ENCODE measurements around the gene RPTOR.

RPTOR gene

GRCh38 chr17:80832266-80832676 lies 287.6 kb downstream of the RPTOR start:
- ChIA-PET CTCF (interaction anchor here (0.7 kb wide), 1 partner anchor 248 kb away, joined by 3 read pairs; no protein-coding TSS in a partner anchor), POLR2A (ENCODE audit: low non-redundant PET) (no interaction called here)
- no peak for DNase-seq (ENCODE audit: low spot score)
- no peak for TF ChIP-seq CTCF (conservative IDR thresholded peaks at IDR 0.05; ENCODE audit: low read depth)
- H3K27ac ChIP-seq: peak overlapping the region; percentile 91

- POLR2A ChIA-PET (ENCODE audit: low non-redundant PET): interaction anchor here (0.9 kb wide), 1 partner anchor 378 kb away, joined by 4 read pairs; no protein-coding TSS in a partner anchor
- peak; percentile 96 for DNase-seq (ENCODE audit: low spot score)
- peak overlapping the region; percentile 91 for H3K27ac ChIP-seq
- no peak for TF ChIP-seq CTCF (conservative IDR thresholded peaks at IDR 0.05; ENCODE audit: low read depth)
- CTCF ChIA-PET: interaction anchor here (0.6 kb wide), 1 partner anchor 363 kb away, joined by 3 read pairs; no protein-coding TSS in a partner anchor
Measured at GRCh38 chr17:80832888-80833583, 288.4 kb downstream of the RPTOR start.

GRCh38 chr17:80833952-80834892 lies 289.6 kb downstream of the RPTOR start:
- TF ChIP-seq CTCF (conservative IDR thresholded peaks at IDR 0.05; ENCODE audit: low read depth): no peak
- H3K27ac ChIP-seq: peak overlapping the region; percentile 91
- ChIA-PET CTCF (no interaction called here), POLR2A (ENCODE audit: low non-redundant PET) (no interaction called here)
- no peak for DNase-seq (ENCODE audit: low spot score)

GRCh38 chr17:80834893-80835275 lies 290.2 kb downstream of the RPTOR start:
- no peak for DNase-seq (ENCODE audit: low spot score)
- CTCF ChIA-PET: no interaction called here
- peak overlapping the region; percentile 91 for H3K27ac ChIP-seq
- TF ChIP-seq CTCF (conservative IDR thresholded peaks at IDR 0.05; ENCODE audit: low read depth): no peak
- POLR2A ChIA-PET (ENCODE audit: low non-redundant PET): no interaction called here

- DNase-seq (ENCODE audit: low spot score): no peak
- peak overlapping the region; percentile 47; the same call in 1 of the 2 replicates for H3K27ac ChIP-seq
- POLR2A ChIA-PET (ENCODE audit: low non-redundant PET): no interaction called here
- TF ChIP-seq CTCF (conservative IDR thresholded peaks at IDR 0.05; ENCODE audit: low read depth): no peak
- CTCF ChIA-PET: interaction anchor here (0.6 kb wide), 1 partner anchor 420 kb away, joined by 4 read pairs; no protein-coding TSS in a partner anchor
Measured at GRCh38 chr17:80835816-80836657, 291.4 kb downstream of the RPTOR start.

GRCh38 chr17:80836658-80836965 lies 292.0 kb downstream of the RPTOR start:
- peak overlapping the region; percentile 47; the same call in 1 of the 2 replicates for H3K27ac ChIP-seq
- POLR2A ChIA-PET (ENCODE audit: low non-redundant PET): no interaction called here
- no peak for TF ChIP-seq CTCF (conservative IDR thresholded peaks at IDR 0.05; ENCODE audit: low read depth)
- CTCF ChIA-PET: interaction anchor here (0.6 kb wide), 1 partner anchor 420 kb away, joined by 4 read pairs; no protein-coding TSS in a partner anchor
- DNase-seq (ENCODE audit: low spot score): no peak

Data from RWPE1 (cell line).